BLaER1 (cell line): Measurements from ENCODE around the gene LPIN3.
"Not testable (repeated sequence)": the region's sequence is repeated elsewhere in the genome, so short reads cannot be mapped to it uniquely, and the experiment has no call there.

Experiments
- H3K27ac ChIP-seq: shearing (Covaris generic); formaldehyde crosslinking; 2 replicates; pipeline ENCODE4 v1.8.1; 2022
- H3K27me3 ChIP-seq: shearing (Covaris generic); formaldehyde crosslinking; 2 replicates; pipeline ENCODE4 v1.8.1; 2022
- H3K36me3 ChIP-seq: shearing (Covaris generic); formaldehyde crosslinking; 2 replicates; pipeline ENCODE4 v1.8.1; 2022
- H3K4me1 ChIP-seq: shearing (Covaris generic); formaldehyde crosslinking; 2 replicates; pipeline ENCODE4 v1.8.1; 2022
- H3K4me2 ChIP-seq: shearing (Covaris generic); formaldehyde crosslinking; 2 replicates; pipeline ENCODE4 v1.8.1; 2022
- H3K4me3 ChIP-seq: shearing (Covaris generic); formaldehyde crosslinking; 2 replicates; pipeline ENCODE4 v1.8.1; 2022
- H3K9ac ChIP-seq: shearing (Covaris generic); formaldehyde crosslinking; 2 replicates; pipeline ENCODE4 v1.8.1; 2022
- H3K9me3 ChIP-seq: shearing (Covaris generic); formaldehyde crosslinking; 2 replicates; pipeline ENCODE4 v1.8.1; 2022
- H4K20me1 ChIP-seq: shearing (Covaris generic); formaldehyde crosslinking; 2 replicates; pipeline ENCODE4 v1.8.1; 2022
- Cebpa-rat ChIP-seq: shearing (Covaris generic); IDR thresholded peaks from 2 replicates; pipeline ENCODE4 v1.8.1; 2022

Gene LPIN3

GRCh38 chr20:41308290-41308711, 32.3 kb upstream of the LPIN3 start:
- Histone ChIP-seq H3K27me3 (no peaks in the 10 kb centered on the region), H3K4me1 (peaks cover 20% of the 10 kb centered on the region), H3K4me3 (no peak overlapping the region), H3K36me3 (peaks cover 11% of the 10 kb centered on the region; the same call in 1 of the 2 replicates), H4K20me1 (no peaks in the 10 kb centered on the region), H3K4me2 (no peak overlapping the region), H3K9me3 (peaks cover 13% of the 10 kb centered on the region), H3K27ac (no peak overlapping the region), H3K9ac (no peak overlapping the region)
- TF ChIP-seq Cebpa-rat, result no peak

DNA sequence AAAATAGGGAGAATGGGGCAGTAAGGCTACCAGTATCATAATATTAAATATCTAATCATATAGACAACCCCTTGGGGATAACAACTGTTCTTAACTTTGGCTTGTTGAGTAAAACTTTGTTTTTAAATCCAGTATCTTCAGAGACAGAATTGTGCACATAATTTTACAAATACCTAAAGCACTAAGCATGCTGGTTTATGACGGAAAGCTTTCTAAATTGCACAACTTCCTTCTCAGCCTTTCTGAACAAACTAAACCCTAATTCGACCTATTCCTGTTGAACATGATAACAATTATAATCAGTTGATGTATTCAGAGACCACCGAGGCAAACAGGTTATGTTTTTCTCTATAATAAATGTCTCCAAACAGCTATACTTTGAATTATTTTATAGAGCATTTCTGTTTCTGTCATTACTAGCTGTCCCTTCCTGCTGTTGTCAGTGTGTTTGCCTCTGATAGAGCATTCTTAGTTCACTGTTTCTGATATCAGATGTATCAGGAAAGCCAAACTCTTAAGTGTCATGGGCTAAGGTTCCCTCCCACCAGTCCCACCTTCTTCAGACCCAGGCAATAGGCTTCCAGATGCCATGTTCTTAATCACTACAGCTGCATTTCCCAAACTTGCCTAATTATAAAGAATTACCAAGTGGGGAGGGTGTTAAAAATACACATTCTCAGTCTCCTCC, 31.8 kb upstream of the LPIN3 start:
- H3K4me1 ChIP-seq, result peaks cover 18% of the 10 kb centered on the region
- H3K9me3 ChIP-seq, result peaks cover 13% of the 10 kb centered on the region
- H3K4me2 ChIP-seq, result no peak overlapping the region
- no peaks in the 10 kb centered on the region for H4K20me1 ChIP-seq
- H3K27me3 ChIP-seq, result no peaks in the 10 kb centered on the region
- no peak overlapping the region for H3K9ac ChIP-seq
- no peak for TF ChIP-seq Cebpa-rat
- no peak overlapping the region for H3K27ac ChIP-seq
- H3K4me3 ChIP-seq, result no peak overlapping the region
- H3K36me3 ChIP-seq, result peaks cover 11% of the 10 kb centered on the region; the same call in 1 of the 2 replicates

DNA sequence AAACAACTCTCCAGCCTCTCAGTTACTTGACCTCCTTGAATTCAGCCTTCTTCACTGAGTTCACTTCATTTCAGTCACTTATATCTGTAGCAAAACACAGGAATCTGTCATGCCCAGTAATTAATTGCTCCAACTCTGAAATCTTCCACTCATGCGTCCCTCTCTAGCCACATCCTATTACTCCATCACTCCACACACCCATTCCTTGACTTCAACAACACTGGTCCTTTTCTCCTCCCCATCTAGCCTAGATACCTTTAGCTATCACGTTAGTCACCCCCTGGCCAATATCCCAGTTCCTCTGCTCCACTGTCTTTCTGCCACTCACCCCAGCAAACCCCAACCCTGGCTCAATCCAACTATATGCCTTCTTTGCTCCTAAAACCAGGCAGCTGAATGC, 30.8 kb upstream of the LPIN3 start:
- TF ChIP-seq Cebpa-rat, result no peak
- no peaks in the 10 kb centered on the region for H4K20me1 ChIP-seq
- peaks cover 11% of the 10 kb centered on the region; the same call in 1 of the 2 replicates for H3K36me3 ChIP-seq
- no peak overlapping the region for H3K9ac ChIP-seq
- no peak overlapping the region for H3K4me3 ChIP-seq
- H3K27ac ChIP-seq, result no peak overlapping the region
- H3K4me2 ChIP-seq, result no peak overlapping the region
- H3K9me3 ChIP-seq, result peaks cover 13% of the 10 kb centered on the region
- peaks cover 12% of the 10 kb centered on the region for H3K4me1 ChIP-seq
- no peaks in the 10 kb centered on the region for H3K27me3 ChIP-seq

GRCh38 chr20:41312009-41312408, 28.6 kb upstream of the LPIN3 start:
- peaks cover 17% of the 10 kb centered on the region for H3K4me1 ChIP-seq
- not testable (repeated sequence) for H3K4me2 ChIP-seq, H3K27me3 ChIP-seq, H4K20me1 ChIP-seq, H3K4me3 ChIP-seq, H3K27ac ChIP-seq, H3K9ac ChIP-seq, H3K9me3 ChIP-seq
- H3K36me3 ChIP-seq, result peaks cover 11% of the 10 kb centered on the region; the same call in 1 of the 2 replicates

DNA sequence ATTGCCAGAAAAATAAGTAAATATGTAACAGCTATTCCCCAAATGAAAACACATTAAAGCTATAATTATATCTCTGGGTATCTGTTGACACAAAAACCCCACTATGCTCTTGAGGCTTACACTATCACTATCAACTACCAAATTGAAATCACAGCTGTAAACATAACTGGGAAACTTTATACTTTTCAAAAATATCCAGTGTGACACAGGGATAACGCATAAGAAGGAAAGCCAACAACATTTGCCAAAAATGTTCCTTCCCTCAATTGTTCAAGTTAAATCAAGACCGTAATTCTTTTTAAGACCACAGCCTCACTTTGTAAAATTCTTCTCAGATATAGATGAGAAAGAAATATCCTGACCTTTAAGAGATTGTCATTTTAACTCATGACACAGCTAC, 26.2 kb upstream of the LPIN3 start:
- Histone ChIP-seq H3K4me3 (no peak overlapping the region), H3K27me3 (no peaks in the 10 kb centered on the region), H3K27ac (no peak overlapping the region), H3K36me3 (peaks cover 11% of the 10 kb centered on the region; the same call in 1 of the 2 replicates), H3K4me2 (no peak overlapping the region), H3K9me3 (peaks cover 8% of the 10 kb centered on the region), H3K9ac (no peak overlapping the region), H4K20me1 (no peaks in the 10 kb centered on the region), H3K4me1 (peaks cover 23% of the 10 kb centered on the region)
- no peak for TF ChIP-seq Cebpa-rat

GRCh38 chr20:41316051-41316450, 24.6 kb upstream of the LPIN3 start:
- H3K4me3 ChIP-seq, result peak overlapping the region; percentile 95; the same call in 1 of the 2 replicates
- H3K27ac ChIP-seq, result no peak overlapping the region

GRCh38 chr20:41316602-41317545, 23.7 kb upstream of the LPIN3 start:
- Histone ChIP-seq H3K27me3 (no peaks in the 10 kb centered on the region), H3K4me3 (peak overlapping the region; percentile 95), H3K4me1 (peaks cover 30% of the 10 kb centered on the region), H3K36me3 (peaks cover 11% of the 10 kb centered on the region; the same call in 1 of the 2 replicates), H4K20me1 (no peaks in the 10 kb centered on the region), H3K27ac (peak overlapping the region; percentile 99), H3K9me3 (peaks cover 7% of the 10 kb centered on the region), H3K9ac (peak overlapping the region; percentile 95), H3K4me2 (peak overlapping the region; percentile 98)
- no peak for TF ChIP-seq Cebpa-rat

More at GRCh38 chr20:41316051-41316450, 24.6 kb upstream of the LPIN3 start:
- TF ChIP-seq Cebpa-rat, result no peak
- peaks cover 28% of the 10 kb centered on the region for H3K4me1 ChIP-seq
- no peaks in the 10 kb centered on the region for H4K20me1 ChIP-seq
- H3K27me3 ChIP-seq, result no peaks in the 10 kb centered on the region
- H3K9ac ChIP-seq, result peak overlapping the region; percentile 95; the same call in 1 of the 2 replicates
- peaks cover 8% of the 10 kb centered on the region for H3K9me3 ChIP-seq
- H3K36me3 ChIP-seq, result peaks cover 11% of the 10 kb centered on the region; the same call in 1 of the 2 replicates
- peak overlapping the region; percentile 98 for H3K4me2 ChIP-seq

DNA sequence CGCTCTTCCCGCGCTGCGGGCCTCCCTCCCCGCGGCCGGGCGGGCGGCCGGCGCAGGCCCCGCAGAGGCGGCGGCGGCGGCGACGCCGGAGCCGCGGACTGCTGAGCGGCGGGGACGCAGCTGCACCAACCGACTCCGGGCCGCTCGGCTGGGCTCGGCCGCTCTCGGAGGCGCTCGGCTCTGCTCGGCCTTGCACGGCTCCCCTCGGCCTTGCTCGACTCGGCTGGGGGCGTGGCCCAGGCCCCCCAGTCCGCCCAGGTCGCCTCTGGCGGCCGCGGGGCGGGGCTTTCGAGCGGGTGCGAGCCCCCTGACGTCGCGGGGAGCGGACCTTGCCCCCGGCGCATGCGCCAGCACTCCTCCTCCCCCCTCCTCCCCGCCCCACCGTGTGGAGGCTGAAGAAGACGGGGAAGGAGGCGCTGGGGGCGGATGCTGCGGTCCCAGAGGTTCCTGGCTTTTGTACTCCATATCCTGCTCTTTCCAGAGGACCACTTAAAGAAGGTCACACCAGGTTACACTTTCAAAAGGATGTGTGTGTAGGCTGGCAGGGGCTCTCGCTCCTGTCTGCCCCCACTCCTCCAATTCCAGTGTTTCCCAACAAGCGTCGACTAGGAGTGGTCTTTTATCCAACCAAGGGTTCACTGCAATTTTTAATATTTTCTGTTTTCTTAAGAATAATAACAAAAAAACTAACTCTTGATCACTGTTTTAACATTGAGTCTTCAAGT, 22.9 kb upstream of the LPIN3 start, which contains the start of gene ZHX3:
TSS of gene ZHX3 (minus strand) at position 186 of the 725 bp plus-strand sequence. CDS start 112,815 bp downstream, outside the sequence.
- Histone ChIP-seq H3K4me1 (peaks cover 30% of the 10 kb centered on the region), H3K9me3 (no peaks in the 10 kb centered on the region), H3K36me3 (peaks cover 2% of the 10 kb centered on the region; the same call in 1 of the 2 replicates), H3K4me3 (peak within 1 kb of the TSS; percentile 95), H3K9ac (peak within 1 kb of the TSS; percentile 95), H3K4me2 (peak within 1 kb of the TSS; percentile 98), H3K27ac (peak within 1 kb of the TSS; percentile 99), H3K27me3 (no peaks in the 10 kb centered on the region), H4K20me1 (no peaks in the 10 kb centered on the region)
- no peak for TF ChIP-seq Cebpa-rat

- no peaks in the 10 kb centered on the region for H3K9me3 ChIP-seq
- H3K4me3 ChIP-seq, result peak overlapping the region; percentile 95; the same call in 1 of the 2 replicates
- H3K9ac ChIP-seq, result no peak overlapping the region
- no peaks in the 10 kb centered on the region for H4K20me1 ChIP-seq
- no peaks in the 10 kb centered on the region for H3K36me3 ChIP-seq
- peaks cover 30% of the 10 kb centered on the region for H3K4me1 ChIP-seq
- no peaks in the 10 kb centered on the region for H3K27me3 ChIP-seq
- peak overlapping the region; percentile 59; the same call in 1 of the 2 replicates for H3K27ac ChIP-seq
- H3K4me2 ChIP-seq, result peak overlapping the region; percentile 98
- no peak for TF ChIP-seq Cebpa-rat
Measured at GRCh38 chr20:41318271-41318649, 22.4 kb upstream of the LPIN3 start.
